GM21717 (cell line): ENCODE data around the gene P2RX4.
"Not testable (repeated sequence)": the region's sequence is repeated elsewhere in the genome, so short reads cannot be mapped to it uniquely, and the experiment has no call there.

Experiments used
- ATAC-seq: cut with Tn5 transposase; IDR thresholded peaks from one replicate; pipeline ENCODE4 v1.9.1; 2021; ENCODE audit warnings: mild to moderate bottlenecking, moderate library complexity; ENCODE audit not compliant: unreplicated experiment

The P2RX4 gene, protein sequence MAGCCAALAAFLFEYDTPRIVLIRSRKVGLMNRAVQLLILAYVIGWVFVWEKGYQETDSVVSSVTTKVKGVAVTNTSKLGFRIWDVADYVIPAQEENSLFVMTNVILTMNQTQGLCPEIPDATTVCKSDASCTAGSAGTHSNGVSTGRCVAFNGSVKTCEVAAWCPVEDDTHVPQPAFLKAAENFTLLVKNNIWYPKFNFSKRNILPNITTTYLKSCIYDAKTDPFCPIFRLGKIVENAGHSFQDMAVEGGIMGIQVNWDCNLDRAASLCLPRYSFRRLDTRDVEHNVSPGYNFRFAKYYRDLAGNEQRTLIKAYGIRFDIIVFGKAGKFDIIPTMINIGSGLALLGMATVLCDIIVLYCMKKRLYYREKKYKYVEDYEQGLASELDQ

DNA sequence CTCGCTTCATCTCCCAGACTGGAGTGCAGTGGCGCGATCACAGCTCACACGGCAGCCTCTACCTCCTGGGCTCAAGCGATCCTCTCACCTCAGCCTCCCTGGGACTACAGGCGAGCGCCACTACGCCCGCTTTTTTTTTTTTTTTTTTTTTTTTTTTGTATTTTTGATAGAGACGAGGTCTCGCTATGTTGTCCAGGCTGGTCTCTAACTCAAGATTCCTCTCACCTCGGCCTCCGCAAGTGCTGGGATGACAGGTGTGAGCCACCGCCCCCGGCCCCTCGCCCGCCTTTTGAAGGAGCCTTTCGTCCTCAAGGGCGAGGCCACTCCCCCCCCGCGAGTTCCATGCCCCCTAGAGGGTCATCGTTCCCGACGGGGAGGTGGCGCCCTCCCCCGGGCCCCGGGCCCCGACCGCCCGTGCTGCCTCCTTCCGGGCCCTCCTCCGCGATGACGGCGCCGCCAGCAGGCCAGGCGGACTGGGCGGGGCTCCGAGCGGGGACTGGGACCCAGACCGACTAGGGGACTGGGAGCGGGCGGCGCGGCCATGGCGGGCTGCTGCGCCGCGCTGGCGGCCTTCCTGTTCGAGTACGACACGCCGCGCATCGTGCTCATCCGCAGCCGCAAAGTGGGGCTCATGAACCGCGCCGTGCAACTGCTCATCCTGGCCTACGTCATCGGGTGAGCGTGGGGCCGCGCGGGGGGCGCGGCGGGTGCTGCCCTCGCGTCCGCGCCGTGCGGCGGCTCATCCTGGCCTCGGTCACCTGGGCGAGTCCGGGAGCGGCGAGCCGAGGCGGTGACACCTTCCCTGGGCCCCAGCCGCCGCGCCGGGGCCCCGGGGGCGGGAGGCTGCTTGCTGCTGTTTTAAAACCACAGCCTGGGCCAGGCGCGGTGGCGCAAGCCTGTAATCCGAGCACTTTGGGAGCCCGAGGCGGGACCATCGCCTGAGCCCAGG is at the start of gene P2RX4:
TSS of gene P2RX4 (plus strand) at position 506 of the 949 bp plus-strand sequence. CDS start at position 542, 36 bp downstream.
- peak; percentile 75 for ATAC-seq

DNA sequence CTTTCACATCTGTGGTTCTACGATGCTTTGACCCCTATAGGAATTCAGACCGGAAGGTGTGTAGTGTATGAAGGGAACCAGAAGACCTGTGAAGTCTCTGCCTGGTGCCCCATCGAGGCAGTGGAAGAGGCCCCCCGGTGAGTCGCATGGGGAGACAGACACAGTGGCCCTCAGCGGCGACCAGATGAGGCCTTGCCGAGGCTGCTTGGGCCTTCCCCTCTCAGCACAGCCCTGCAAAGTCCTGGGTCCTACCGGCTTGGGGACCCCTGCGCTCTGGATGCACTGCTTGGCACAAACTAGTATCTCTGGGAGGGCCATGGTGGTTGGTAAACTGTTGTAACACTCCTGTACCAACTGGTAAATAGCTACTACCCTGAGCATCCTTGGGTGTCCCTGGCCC is 47.5 kb upstream of the P2RX4 start:
- no peak for ATAC-seq

DNA sequence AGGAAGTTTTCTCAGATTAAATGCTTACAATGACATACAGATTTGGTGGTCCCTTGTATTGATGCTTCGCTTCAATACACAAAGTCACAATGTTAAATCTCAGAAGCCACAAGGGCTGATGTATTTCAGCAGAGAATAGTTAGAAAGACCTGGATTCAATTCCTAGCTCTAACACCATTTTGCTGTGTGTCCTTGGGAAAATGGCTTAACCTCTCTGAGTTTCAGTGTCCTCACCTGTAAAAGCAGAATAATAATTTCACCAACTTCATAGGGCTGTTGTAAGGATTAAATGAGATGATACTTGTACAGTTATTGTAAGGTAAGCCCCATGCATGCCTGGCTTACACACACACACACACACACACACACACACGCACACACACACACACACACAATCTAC is 46.9 kb upstream of the P2RX4 start:
- no peak for ATAC-seq

DNA sequence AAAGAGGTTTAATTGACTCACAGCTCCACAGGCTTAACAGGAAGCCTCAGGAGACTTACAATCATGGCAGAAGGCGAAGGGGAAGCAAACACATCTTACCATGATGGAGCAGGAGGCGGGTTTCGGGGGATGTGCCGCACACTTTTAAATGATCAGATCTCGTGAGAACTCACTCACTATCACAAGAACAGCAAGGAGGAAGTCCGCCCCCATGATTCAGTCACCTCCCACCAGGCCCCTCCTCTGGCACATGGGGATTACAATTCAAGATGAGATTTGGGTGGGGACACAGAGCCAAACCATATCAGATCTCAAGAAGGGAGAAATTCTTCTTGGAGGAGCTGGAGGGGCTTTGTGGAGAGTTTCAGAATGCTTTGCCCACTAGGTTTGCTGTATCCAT is 45.1 kb upstream of the P2RX4 start:
- ATAC-seq: not testable (repeated sequence)

DNA sequence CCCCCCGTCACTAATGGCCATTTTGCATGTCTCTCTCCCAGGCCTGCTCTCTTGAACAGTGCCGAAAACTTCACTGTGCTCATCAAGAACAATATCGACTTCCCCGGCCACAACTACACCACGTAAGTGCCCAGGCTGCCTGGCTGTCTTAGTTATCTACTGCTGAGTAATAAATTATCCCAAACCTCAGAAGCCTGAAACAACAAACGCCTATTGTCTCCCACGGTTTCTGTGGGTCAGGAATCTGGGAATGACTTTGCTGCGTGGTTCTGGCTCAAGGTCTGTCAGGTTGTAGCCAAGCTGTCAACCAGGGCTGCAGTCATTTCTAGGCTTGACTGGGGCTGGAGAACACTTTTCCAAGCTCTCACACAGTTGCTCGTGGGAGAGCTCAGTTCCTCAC is 44.6 kb upstream of the P2RX4 start:
- no peak for ATAC-seq

DNA sequence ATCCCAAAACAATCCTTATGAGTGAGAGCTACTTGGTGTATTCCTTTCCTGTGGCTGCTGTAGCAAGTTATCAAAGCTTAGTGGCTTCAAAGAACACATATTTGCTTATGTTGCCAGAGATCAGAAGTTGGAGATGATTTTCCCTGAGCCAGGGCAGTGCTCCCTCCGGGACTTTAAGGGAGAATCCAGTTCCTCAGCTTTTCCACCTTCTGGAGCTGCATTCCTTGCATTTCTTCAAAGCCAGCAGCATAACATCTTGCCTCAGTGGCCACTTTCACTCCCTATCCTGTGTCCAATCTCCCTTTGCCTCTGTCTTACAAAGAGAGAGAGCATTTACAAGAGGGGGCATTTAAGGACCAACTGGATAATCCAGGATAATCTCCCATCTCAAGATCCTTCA is 43.6 kb upstream of the P2RX4 start:
- no peak for ATAC-seq

DNA sequence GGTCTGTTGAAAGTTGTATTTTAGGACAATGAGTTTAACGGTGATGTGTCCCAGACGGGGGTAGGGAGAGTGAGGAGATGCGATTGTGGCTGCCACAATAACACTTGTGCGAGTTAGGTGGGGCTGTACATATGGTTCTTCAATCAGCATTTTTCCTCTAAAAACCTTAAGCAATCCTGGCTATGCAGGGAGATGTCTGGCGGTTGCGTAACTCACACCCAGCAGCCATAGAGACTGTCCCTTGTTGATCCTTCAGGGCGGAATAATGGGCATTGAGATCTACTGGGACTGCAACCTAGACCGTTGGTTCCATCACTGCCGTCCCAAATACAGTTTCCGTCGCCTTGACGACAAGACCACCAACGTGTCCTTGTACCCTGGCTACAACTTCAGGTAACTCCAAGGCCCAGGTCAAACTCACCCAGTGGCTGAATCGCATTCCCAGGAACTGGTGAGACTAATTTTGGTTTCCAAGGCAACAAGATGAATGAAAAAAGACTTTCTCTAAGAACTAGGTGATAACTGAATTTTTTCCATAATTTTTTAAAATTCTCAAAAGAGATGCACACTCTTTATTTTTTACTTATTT is 42.6 kb upstream of the P2RX4 start:
- no peak for ATAC-seq

DNA sequence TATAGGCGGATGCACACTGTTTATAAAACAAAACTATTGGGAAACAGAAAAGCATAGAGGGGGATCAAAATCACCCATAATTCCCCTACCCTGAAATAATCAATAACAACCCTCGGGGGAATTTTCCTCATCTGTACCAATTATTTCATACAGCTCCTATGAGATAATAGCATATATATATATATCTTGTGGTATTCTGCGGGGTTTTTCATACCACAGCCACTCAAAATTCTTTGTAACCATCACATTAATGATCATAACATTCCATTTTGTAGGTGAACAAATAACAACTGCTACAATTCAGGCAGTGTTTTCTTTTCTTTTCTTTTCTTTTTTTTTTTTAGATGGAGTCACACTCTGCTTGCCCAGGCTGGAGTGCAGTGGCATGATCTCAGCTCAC is 42.0 kb upstream of the P2RX4 start:
- ATAC-seq: no peak

DNA sequence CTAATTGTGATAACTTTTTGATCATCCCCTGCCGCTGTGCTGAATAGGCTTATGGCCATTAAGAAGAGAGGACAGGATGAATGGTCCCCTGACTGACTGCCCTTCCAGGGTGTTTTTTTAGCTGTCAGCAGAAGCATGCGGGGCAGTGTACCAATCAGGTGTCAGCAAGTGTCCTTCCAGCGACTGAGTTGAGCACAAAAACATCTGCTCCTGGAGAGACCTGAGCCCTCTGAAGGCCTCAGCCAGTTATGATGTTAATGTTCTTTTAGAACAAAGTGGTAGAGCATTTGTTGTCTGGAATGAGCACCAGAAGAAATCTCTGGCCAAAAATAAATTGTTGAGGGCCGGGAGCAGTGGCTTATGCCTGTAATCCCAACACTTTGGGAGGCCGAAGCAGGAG is 39.8 kb upstream of the P2RX4 start:
- no peak for ATAC-seq

DNA sequence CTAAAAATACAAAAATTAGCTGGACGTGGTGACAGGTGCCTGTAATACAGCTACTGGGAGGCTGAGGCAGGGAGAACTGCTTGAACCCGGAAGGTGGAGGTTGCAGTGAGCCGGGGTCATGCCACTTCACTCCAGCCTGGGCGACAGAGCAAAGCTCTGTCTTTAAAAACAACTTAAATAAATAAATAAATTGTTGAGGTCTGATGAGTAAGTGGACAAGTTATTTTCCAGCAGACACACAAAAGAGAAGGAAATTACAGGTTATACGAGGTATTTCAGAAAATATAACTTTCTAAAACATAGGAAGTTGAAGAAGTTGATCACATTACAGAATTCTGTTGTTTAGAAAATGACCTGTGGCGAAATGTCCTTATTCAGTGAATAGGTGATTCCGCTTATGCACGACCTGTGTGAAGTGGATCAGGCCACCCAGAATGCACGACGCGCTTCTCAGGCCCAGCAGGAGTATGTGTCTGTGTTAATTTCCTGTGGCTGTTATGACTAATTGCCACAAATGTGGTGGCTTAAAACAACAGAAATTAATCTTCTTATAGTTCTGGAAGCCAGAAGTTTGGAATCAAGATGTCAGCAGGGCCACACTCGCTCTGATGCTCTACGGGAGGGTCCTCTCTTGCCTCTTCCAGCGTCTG is 39.2 kb upstream of the P2RX4 start:
- ATAC-seq: no peak

DNA sequence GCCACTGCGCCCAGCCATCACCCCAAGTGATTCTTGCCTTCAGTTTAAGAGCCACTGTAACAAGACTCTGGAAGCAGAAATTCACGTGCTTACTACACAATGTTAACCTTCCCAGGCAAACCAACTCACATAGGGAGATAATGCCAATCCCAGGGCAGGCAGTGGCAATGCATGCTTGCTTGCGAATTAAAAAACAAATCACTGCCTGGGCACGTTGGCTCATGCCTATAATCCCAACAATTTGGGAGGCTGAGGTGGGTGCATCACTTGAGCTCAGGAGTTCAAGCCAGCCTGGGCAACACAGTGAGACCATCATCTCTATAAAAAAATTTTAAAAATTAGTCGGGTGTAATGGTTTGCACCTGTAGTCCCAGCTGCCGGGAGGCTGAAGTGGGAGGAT is 37.8 kb upstream of the P2RX4 start:
- ATAC-seq: no peak

DNA sequence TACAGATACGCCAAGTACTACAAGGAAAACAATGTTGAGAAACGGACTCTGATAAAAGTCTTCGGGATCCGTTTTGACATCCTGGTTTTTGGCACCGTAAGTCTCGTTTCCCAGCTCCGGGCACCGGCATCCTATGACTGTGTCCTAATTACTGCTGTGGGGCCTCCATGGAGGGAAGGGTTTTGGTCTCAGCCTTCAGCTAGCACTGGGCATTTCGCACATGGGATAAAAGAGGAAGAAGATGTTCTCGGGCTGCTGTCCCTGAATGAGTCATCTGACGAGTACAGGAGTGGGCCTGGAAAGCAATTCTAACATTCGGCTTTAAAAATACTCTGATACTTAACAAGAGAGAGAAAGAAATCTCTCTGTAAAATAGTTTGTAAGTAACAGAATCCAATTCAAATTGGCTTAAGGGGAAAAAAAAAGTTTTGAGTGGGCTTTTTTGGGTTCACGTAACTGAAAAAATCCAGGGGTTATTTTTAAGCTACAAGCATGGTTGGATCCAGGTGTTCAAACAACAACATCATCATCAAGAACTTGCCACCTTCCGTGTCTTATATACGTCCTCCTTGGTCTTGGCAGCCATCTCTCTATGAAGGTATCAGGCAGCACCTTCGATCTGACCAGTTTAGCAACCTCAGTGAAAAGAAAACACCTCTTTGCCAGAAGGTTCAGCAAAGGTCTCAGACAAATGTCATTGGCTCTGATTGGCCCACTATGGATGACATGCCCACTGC is 34.4 kb upstream of the P2RX4 start:
- ATAC-seq: no peak

DNA sequence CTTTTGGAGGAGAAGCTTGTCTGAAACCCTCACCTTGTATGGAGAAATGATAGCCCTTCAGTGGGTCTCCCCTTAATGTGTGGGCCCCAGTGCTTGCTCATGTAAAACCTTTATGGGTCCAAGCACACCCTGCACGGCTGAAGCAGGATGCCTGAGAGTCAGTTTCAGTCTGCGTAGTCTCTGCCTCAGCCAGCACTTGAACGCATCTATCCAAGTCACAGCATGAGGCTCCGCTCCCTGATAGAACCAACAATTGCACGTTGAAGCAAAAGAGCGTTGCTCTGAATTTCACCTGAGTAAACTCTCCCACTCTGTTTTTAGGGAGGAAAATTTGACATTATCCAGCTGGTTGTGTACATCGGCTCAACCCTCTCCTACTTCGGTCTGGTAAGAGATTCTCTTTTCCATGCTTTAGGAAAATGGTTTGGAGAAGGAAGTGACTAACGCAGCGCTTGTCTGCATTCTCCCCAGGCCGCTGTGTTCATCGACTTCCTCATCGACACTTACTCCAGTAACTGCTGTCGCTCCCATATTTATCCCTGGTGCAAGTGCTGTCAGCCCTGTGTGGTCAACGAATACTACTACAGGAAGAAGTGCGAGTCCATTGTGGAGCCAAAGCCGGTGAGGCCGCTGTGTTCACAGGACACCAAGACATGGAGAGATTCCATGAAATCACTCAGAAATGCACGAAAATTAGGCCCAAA is 33.0 kb upstream of the P2RX4 start:
- ATAC-seq: no peak

DNA sequence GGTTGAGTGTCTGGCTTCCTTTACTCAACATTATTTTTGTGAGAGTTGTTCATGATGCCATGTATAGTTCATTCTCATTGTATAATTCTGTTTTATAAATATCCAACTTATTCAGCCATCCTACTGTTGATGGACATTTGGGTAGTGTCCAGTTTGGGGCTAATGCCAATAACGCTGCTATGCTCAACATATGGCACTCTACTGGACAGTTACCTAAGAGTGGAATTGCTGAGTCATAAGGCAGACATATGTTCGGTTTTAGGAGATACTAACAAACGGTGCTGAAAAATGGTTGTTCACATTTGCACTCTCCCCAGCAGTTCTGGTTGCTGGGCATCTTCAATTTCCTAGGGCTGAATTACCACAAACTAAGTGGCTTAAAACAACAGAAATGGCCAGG is 28.7 kb upstream of the P2RX4 start:
- ATAC-seq: no peak

DNA sequence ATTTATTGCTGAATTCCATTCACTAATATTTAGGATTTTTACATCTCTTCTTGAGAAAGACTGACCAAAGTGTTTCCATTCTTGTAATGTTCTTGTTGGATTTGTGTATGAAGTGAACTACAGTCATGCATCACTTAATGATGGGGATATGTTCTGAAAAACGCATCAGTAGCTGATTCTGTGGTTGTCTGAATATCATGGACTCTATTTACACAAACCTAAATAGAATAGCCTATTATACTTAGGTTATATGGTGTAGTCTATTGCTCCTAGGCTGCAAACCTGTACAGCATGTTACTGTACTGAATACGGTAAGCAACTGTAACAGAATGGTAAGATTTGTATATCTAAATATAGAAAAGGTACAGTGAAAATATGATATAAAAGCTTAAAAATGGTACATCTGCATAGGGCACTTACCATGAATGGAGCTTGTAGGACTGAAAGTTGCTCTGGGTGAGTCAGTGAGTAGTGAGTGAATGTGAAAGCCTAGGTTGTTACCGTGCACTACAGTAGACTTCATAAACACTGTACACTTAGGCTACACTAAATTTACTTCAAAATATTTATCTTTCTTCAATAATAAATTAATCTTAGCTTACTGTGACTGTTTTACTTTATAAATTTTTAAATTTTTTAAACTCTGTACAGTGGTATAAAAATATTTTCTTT is 27.6 kb upstream of the P2RX4 start:
- no peak for ATAC-seq

DNA sequence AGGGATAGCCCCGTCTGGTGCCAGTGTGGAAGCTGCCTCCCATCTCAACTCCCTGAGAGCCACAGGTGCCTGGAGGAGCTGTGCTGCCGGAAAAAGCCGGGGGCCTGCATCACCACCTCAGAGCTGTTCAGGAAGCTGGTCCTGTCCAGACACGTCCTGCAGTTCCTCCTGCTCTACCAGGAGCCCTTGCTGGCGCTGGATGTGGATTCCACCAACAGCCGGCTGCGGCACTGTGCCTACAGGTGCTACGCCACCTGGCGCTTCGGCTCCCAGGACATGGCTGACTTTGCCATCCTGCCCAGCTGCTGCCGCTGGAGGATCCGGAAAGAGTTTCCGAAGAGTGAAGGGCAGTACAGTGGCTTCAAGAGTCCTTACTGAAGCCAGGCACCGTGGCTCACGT is 25.5 kb upstream of the P2RX4 start:
- no peak for ATAC-seq

DNA sequence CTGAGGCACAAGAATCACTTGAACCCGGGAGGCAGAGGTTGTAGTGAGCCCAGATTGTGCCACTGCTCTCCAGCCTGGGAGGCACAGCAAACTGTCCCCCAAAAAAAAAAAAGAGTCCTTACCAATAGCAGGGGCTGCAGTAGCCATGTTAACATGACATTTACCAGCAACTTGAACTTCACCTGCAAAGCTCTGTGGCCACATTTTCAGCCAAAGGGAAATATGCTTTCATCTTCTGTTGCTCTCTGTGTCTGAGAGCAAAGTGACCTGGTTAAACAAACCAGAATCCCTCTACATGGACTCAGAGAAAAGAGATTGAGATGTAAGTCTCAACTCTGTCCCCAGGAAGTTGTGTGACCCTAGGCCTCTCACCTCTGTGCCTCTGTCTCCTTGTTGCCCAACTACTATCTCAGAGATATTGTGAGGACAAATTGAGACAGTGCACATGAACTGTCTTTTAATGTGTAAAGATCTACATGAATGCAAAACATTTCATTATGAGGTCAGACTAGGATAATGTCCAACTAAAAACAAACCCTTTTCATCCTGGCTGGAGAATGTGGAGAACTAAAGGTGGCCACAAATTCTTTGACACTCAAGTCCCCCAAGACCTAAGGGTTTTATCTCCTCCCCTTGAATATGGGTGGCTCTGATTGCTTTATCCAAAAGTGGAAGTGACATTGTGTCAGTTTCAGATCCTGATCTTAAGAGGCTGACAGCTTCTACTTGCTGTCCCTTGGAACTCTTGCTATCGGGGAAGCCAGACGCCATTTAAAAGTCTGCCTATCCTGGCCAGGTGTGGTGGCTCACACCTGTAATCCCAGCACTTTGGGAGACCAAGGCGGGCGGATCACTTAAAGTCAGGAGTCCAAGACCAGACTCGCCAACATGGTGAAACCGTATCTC is 24.7 kb upstream of the P2RX4 start:
- no peak for ATAC-seq

DNA sequence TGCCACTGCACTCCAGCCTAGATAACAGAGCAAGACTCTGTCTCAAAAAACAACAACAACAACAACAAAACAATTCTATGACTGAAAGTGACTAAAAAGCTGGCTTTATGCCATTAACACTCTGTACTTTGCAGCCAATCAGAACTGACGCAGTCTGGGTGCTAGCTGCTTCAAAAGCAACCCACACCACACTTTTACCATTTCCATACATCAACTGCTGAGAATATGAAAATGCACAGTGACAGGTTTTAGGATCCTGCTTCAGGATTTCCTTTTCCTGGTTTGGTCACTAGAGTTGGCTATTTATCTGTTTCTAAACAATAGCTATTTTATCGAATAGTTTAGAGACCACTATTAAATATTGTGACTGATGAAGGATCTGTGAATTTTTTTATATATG is 23.1 kb upstream of the P2RX4 start:
- no peak for ATAC-seq
